ENCODE data around the gene SPAG16.

DNA sequence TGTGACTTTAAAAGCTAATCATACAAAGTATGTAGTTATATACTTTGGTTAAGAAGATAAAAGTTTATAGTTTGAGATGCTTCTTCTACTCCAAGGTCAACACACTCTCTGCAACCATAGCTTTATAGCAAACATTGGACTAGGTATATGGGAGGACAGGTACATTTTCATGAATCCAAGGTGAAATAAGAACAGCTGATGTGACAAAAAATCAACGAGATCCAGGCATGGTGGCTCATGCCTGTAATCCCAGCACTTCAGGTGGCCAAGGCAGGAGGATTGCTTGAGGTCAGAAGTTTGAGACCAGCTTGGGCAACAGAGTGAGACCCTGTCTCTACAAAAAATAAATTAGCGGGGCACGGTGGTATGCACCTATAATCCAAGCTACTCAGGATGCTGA, 963.3 kb downstream of the SPAG16 start:
- TF ChIP-seq CTCF (IDR thresholded peaks at IDR 0.05), result no peak
- no peak for TF ChIP-seq POLR2A (IDR thresholded peaks at IDR 0.05)
